Fibroblast of the aortic adventitia (primary cell): Measurements from ENCODE around the gene ARID1B. TPM values are rescaled to one million over a fixed set of nuclear protein-coding genes. Genes with fewer than 3 reads are reported as not detected.

Experiments
- DNase-seq: peaks from one replicate; pipeline ENCODE4 v3.0.0-alpha.2; 2010; ENCODE audit warnings: low read depth
- H3K4me3 ChIP-seq: 2 replicates; pipeline ENCODE4 v1.5.1; 2011; ENCODE audit warnings: low read depth, mild to moderate bottlenecking, control low read depth, low read length, moderate library complexity
- total RNA-seq: library from RNA; depleted of rRNA; stranded (reverse); fragments of >200 nt; gene quantifications from 2 replicates; pipeline ENCODE4 v1.2.3, GENCODE V29; 2012; ENCODE audit warnings: low replicate concordance
- TF ChIP-seq, protein P1 (sequence below): IDR thresholded peaks from 2 replicates; pipeline ENCODE4 v1.5.1; 2011; ENCODE audit warnings: mild to moderate bottlenecking, low read length, control low read depth, inconsistent platforms; ENCODE audit not compliant: insufficient read depth

ARID1B gene
- total RNA-seq, 1 donor, result 55.9 TPM

DNA sequence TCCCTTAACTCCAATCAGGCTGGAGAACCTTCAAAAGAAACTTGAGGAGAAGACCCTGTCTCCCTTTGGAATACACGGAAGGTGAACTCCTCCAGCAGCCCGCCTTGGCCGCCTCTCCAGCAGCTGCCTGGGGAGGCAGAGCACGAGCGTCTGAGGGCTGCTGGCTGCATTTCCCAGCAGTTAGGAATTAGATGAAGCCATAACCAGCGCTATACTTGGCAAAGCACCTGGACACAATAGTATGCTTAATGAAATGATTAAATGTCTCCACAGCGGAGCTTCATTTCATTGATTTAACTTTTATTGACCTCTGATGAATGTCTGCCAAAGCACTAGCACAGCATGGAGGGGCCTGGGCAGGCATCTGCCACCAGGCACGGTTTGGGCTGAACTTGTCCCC, 472.6 kb downstream of the ARID1B start:
- no peak for DNase-seq
- no peak overlapping the region for H3K4me3 ChIP-seq
- TF ChIP-seq, protein P1, sequence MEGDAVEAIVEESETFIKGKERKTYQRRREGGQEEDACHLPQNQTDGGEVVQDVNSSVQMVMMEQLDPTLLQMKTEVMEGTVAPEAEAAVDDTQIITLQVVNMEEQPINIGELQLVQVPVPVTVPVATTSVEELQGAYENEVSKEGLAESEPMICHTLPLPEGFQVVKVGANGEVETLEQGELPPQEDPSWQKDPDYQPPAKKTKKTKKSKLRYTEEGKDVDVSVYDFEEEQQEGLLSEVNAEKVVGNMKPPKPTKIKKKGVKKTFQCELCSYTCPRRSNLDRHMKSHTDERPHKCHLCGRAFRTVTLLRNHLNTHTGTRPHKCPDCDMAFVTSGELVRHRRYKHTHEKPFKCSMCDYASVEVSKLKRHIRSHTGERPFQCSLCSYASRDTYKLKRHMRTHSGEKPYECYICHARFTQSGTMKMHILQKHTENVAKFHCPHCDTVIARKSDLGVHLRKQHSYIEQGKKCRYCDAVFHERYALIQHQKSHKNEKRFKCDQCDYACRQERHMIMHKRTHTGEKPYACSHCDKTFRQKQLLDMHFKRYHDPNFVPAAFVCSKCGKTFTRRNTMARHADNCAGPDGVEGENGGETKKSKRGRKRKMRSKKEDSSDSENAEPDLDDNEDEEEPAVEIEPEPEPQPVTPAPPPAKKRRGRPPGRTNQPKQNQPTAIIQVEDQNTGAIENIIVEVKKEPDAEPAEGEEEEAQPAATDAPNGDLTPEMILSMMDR, result no peak

DNA sequence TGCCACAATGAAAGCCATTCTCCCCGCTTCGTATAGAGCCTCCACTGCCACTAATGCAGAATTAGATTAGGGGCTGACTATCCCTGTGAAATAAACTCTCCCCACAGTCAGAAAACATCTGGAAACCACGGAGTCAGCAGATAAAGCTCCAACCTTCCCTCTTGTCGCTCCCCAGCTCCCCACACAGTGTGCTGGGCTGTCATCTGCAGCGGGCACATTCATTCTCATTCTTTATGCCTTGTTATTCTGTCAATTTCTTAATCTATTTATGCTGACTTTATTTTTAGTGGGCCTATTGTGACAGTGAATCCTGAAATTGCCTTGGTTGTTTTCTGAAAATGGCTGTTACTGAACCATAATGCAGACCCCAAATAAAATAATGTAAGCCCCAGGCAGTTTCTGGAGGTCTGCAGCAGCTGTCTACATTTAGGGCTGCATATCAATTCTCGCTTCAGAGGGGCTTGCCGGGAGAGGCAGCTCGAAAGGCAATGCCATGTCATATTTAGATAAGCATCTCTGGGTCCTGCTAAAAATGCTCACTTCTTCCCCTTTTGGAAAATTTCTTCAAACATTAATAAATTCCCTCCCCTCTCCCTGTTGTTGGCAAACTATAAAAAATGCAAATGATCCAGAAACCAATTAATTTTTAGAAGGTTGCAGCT, 474.5 kb downstream of the ARID1B start:
- no peak overlapping the region for H3K4me3 ChIP-seq
- TF ChIP-seq, protein P1, result no peak
- DNase-seq, result no peak

DNA sequence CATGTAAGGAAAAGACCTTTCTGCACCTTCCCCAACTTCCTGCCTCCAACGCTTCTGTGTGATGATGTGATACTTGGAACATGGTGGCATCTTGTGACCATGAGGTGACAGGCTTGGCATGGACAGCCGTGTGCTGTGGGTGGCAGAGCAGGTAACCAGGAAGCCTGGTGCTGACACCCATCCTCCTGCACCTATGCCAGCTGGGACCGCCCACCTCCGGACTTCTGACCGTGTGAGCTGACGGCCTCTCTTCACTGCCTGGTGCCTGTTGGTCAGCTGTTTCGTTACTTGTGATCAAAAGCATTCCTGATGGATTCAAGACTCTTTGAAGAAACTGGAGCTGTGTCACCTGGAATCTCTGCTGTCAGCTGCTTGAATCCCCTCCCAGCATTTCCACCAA, 475.8 kb downstream of the ARID1B start:
- no peak for DNase-seq
- no peak overlapping the region for H3K4me3 ChIP-seq
- TF ChIP-seq, protein P1, result no peak

DNA sequence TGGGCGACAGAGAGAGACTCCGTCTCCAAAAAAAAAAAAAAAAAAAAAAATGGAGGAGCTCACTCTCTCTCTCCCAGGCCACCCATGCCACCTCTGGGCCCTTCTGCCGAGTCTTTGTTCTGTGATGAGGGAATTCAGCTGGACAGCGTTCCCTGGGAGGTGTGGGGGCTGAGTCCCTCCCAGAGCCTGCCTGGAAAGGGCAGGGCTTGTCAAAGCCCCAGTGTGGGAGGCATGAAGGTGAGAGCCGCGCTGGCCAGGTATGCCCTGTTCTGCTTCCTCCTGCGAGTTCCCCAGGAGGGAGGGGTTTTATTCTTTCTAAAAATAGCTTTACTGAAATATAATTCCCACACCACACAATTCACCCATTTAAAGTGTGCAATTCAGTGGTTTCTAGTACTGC, 476.5 kb downstream of the ARID1B start:
- TF ChIP-seq, protein P1, result no peak
- no peak overlapping the region for H3K4me3 ChIP-seq
- DNase-seq, result no peak

DNA sequence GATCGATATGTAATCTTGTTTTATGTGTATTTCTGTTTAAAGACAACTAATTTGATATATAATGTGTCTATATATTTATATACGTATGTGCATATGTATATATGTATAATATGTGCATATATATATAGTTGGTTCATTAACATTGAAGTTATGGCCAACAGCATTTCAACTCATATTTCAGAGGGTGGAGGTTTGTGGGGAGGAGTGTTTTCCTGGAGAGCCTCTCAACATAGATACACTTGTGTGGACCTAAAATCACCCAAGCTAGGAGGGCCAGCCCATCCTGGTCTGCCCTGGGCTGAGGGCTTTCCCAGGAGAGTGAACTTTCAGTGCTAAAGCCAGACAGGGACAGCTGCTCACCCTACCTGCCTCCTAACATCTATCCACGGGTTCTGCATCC, 477.4 kb downstream of the ARID1B start:
- H3K4me3 ChIP-seq, result no peak overlapping the region
- TF ChIP-seq, protein P1, result no peak
- no peak for DNase-seq

DNA sequence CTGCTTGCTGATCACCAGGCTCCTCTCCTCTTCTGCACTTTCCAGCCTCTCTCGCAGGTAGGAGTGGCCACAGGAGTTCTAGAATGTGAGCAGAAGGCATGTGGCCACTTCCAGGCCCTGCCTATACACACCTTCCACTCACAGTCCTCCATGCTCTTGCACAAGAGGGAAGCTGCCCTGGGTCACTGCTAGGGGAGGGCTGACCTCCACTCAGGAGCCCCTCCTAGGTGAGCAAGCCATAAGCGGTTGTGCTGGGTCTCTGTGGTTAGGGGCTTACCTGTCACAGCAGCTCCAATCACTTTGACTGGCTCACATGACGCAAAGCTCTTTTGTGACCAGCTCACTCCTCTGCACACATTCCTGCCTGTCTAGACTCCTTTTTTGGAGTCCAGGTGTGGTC, 477.9 kb downstream of the ARID1B start:
- no peak for DNase-seq
- TF ChIP-seq, protein P1, result no peak
- no peak overlapping the region for H3K4me3 ChIP-seq

DNA sequence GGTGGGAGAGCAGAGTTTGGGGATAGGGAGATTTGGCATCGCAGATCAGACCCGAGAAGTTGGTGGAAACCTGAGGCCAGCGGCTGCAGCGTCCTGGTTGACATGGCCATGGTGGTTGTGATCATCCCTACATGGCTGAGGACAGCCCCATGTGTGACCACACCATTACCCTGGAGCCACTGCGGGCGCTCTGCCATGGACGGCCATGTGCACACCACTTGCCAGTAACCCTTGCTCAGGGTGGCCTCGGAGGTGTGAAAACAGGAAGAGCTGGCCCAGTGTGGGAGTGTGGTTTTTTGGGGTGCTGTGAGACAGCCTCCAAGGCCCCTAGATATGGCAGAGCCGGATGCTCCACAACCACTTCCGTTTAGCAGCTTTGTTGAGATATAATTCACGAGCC, 481.7 kb downstream of the ARID1B start:
- no peak overlapping the region for H3K4me3 ChIP-seq
- TF ChIP-seq, protein P1, result no peak
- DNase-seq, result no peak
